Fibroblast of skin of abdomen (primary cell): ENCODE measurements around the gene DNAH8.

ENCODE experiments used
- DNase-seq: peaks from one replicate; pipeline ENCODE4 v3.0.0-alpha.2; 2013

Gene DNAH8

GRCh38 chr6:39026175-39026574 is 311.1 kb downstream of the DNAH8 start:
- DNase-seq = no peak

- no peak for DNase-seq
Measured at GRCh38 chr6:39029156-39030011, 314.3 kb downstream of the DNAH8 start.

GRCh38 chr6:39035681-39036080 is 320.6 kb downstream of the DNAH8 start:
- no peak for DNase-seq

GRCh38 chr6:39037082-39037508 is 322.0 kb downstream of the DNAH8 start:
- DNase-seq = no peak

GRCh38 chr6:39037707-39038106 is 322.6 kb downstream of the DNAH8 start:
- no peak for DNase-seq

GRCh38 chr6:39040080-39040673 is 325.1 kb downstream of the DNAH8 start:
- no peak for DNase-seq

GRCh38 chr6:39041072-39041471 is 326.0 kb downstream of the DNAH8 start:
- DNase-seq = no peak

- no peak for DNase-seq
Measured at GRCh38 chr6:39043776-39044175, 328.7 kb downstream of the DNAH8 start.

GRCh38 chr6:39044181-39044580 is 329.1 kb downstream of the DNAH8 start:
- no peak for DNase-seq

GRCh38 chr6:39047434-39048327 is 332.6 kb downstream of the DNAH8 start:
- DNase-seq = no peak

- no peak for DNase-seq
Measured at GRCh38 chr6:39048481-39049399, 333.6 kb downstream of the DNAH8 start, which contains the start of gene GLP1R. Gene GLP1R, plus strand, starts transcription at chr6:39048781. Its CDS starts 60 bp downstream, at chr6:39048841.

GRCh38 chr6:39049575-39050283 is 334.6 kb downstream of the DNAH8 start:
- DNase-seq = no peak

- no peak for DNase-seq
Measured at GRCh38 chr6:39050453-39051112, 335.5 kb downstream of the DNAH8 start.

- DNase-seq = no peak
Measured at GRCh38 chr6:39051399-39052122, 336.4 kb downstream of the DNAH8 start.

GRCh38 chr6:39053016-39053624 is 338.0 kb downstream of the DNAH8 start:
- no peak for DNase-seq

GRCh38 chr6:39053854-39054576 is 338.9 kb downstream of the DNAH8 start:
- no peak for DNase-seq

GRCh38 chr6:39054577-39055142 is 339.5 kb downstream of the DNAH8 start:
- no peak for DNase-seq

GRCh38 chr6:39055661-39056060 is 340.6 kb downstream of the DNAH8 start:
- DNase-seq = no peak
